Endodermal cell (in vitro differentiated cells): ENCODE data around the gene ASNS. TPM values are rescaled to one million over a fixed set of nuclear protein-coding genes. Genes with fewer than 3 reads are reported as not detected.
A peak's percentile ranks its signal among the peaks of the same experiment; 100 is the strongest.
"Not testable (repeated sequence)": the region's sequence is repeated elsewhere in the genome, so short reads cannot be mapped to it uniquely, and the experiment has no call there.

Source experiments
- DNase-seq: peaks from one replicate; pipeline ENCODE4 v3.0.0-alpha.2; 2017
- H3K27ac ChIP-seq: 2 replicates; pipeline ENCODE4 v1.5.1; 2013; ENCODE audit warnings: mild to moderate bottlenecking, low read depth, low read length, moderate library complexity
- H3K27me3 ChIP-seq: 2 replicates; pipeline ENCODE4 v1.6.1; 2013; ENCODE audit warnings: mild to moderate bottlenecking, low read length, moderate library complexity; ENCODE audit not compliant: insufficient read depth, control insufficient read depth, poor library complexity, severe bottlenecking
- H3K36me3 ChIP-seq: 2 replicates; pipeline ENCODE4 v1.7.0; 2013; ENCODE audit warnings: mild to moderate bottlenecking, low read length, moderate library complexity; ENCODE audit not compliant: control insufficient read depth, insufficient read depth
- H3K4me1 ChIP-seq: one replicate; pipeline ENCODE4 v1.7.0; 2013; ENCODE audit warnings: low read length; ENCODE audit not compliant: control insufficient read depth, insufficient read depth
- H3K4me3 ChIP-seq: 2 replicates; pipeline ENCODE4 v1.5.1; 2013; ENCODE audit warnings: mild to moderate bottlenecking, low read length, moderate library complexity
- H3K9ac ChIP-seq: 2 replicates; pipeline ENCODE4 v1.6.1; 2013; ENCODE audit warnings: mild to moderate bottlenecking, low read length, moderate library complexity; ENCODE audit not compliant: poor library complexity, severe bottlenecking; ENCODE audit errors: extremely low read depth
- H3K9me3 ChIP-seq: 2 replicates; pipeline ENCODE4 v1.6.1; 2013; ENCODE audit warnings: mild to moderate bottlenecking, low read length, moderate library complexity; ENCODE audit not compliant: control insufficient read depth
- H3K27ac Mint-ChIP-seq: 2 replicates; pipeline ENCODE4 v1.8.0; 2020; ENCODE audit warnings: mixed read lengths
- H3K27me3 Mint-ChIP-seq: 2 replicates; pipeline ENCODE4 v1.8.0; 2021; ENCODE audit warnings: mild to moderate bottlenecking, mixed read lengths; ENCODE audit not compliant: insufficient read depth
- H3K36me3 Mint-ChIP-seq: 2 replicates; pipeline ENCODE4 v1.8.0; 2020; ENCODE audit warnings: low read depth, mixed read lengths
- H3K4me1 Mint-ChIP-seq: 2 replicates; pipeline ENCODE4 v1.8.0; 2020; ENCODE audit warnings: mixed read lengths
- H3K4me3 Mint-ChIP-seq: 2 replicates; pipeline ENCODE4 v1.8.0; 2020; ENCODE audit warnings: mild to moderate bottlenecking, moderate library complexity, mixed read lengths
- H3K9me3 Mint-ChIP-seq: 2 replicates; pipeline ENCODE4 v1.8.0; 2020; ENCODE audit warnings: mild to moderate bottlenecking, mixed read lengths
- WGBS, 2 experiments: methylation state at CpG; one replicate each; pipeline versions ENCODE4 v1.1.5 to v1.1.7; 2013; ENCODE audit warnings: missing lambda C conversion rate in 2 of 2, mixed read lengths in 1 of 2; ENCODE audit not compliant: insufficient coverage in 1 of 2, insufficient read length in 1 of 2; 5-methylcytosine and 5-hydroxymethylcytosine counted together
- long read RNA-seq, 4 experiments: library from polyadenylated mRNA in 2 of 4; library from RNA in 1 of 4; library from capped mRNA in 1 of 4; stranded (forward) in 3 of 4; unstranded in 1 of 4; transcript quantifications; one replicate each; pipeline ENCODE4 v2.0.0, GENCODE V29; 2020 to 2021; ENCODE audit warnings: inconsistent platforms in 1 of 4
- polyA plus RNA-seq, 2 experiments: library from polyadenylated mRNA; stranded (reverse); fragments of 50-300 nt; gene quantifications; one replicate each; pipeline ENCODE4 v1.2.3, GENCODE V29; 2013
- total RNA-seq, 2 donors: library from RNA; stranded (reverse); fragmentation: NEBNext Ultra II Directional in 1 of 2; extraction: Animal tissue kit (Norgen Biotek cat#: 25700) in 1 of 2; gene quantifications; 2 replicates in 1 of 2; 3 replicates in 1 of 2; pipeline ENCODE4 v1.2.1, GENCODE V29; 2021
- TF ChIP-seq, protein P1 (sequence below): fragments of 200-600 bp; sonication (generic); conservative IDR thresholded peaks from 2 replicates; pipeline ENCODE4 v1.5.0; 2021; ENCODE audit warnings: antibody characterized with exemption, mild to moderate bottlenecking

Gene ASNS, protein sequence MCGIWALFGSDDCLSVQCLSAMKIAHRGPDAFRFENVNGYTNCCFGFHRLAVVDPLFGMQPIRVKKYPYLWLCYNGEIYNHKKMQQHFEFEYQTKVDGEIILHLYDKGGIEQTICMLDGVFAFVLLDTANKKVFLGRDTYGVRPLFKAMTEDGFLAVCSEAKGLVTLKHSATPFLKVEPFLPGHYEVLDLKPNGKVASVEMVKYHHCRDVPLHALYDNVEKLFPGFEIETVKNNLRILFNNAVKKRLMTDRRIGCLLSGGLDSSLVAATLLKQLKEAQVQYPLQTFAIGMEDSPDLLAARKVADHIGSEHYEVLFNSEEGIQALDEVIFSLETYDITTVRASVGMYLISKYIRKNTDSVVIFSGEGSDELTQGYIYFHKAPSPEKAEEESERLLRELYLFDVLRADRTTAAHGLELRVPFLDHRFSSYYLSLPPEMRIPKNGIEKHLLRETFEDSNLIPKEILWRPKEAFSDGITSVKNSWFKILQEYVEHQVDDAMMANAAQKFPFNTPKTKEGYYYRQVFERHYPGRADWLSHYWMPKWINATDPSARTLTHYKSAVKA
- total RNA-seq: 10 to 100 TPM; 23.5 to 34.4 TPM
- 115 TPM for polyA plus RNA-seq (2013, experiment 1 of 2)
- 57.6 TPM for polyA plus RNA-seq (2013, experiment 2 of 2)
- long read RNA-seq, experiment 1, partial matches to known transcripts: 0 of 4 reads
- long read RNA-seq, experiment 1, other reads (novel, unspliced or antisense): 0 of 4 reads
- long read RNA-seq, experiment 2, transcript ASNS-202 (13 exons, 1,994 nt): major isoform, 17 of 19 reads
- long read RNA-seq, experiment 2, partial matches to known transcripts: 1 of 19 reads
- long read RNA-seq, experiment 2, other reads (novel, unspliced or antisense): 0 of 19 reads
- long read RNA-seq, experiment 3, transcript ASNS-202 (13 exons, 1,994 nt): major isoform, 131 of 144 reads
- long read RNA-seq, experiment 3, partial matches to known transcripts: 2 of 144 reads
- long read RNA-seq, experiment 3, other reads (novel, unspliced or antisense): 4 of 144 reads
- long read RNA-seq, experiment 4, transcript ASNS-202 (13 exons, 1,994 nt): major isoform, 63 of 65 reads
- long read RNA-seq, experiment 4, partial matches to known transcripts: 1 of 65 reads
- long read RNA-seq, experiment 4, other reads (novel, unspliced or antisense): 0 of 65 reads

DNA sequence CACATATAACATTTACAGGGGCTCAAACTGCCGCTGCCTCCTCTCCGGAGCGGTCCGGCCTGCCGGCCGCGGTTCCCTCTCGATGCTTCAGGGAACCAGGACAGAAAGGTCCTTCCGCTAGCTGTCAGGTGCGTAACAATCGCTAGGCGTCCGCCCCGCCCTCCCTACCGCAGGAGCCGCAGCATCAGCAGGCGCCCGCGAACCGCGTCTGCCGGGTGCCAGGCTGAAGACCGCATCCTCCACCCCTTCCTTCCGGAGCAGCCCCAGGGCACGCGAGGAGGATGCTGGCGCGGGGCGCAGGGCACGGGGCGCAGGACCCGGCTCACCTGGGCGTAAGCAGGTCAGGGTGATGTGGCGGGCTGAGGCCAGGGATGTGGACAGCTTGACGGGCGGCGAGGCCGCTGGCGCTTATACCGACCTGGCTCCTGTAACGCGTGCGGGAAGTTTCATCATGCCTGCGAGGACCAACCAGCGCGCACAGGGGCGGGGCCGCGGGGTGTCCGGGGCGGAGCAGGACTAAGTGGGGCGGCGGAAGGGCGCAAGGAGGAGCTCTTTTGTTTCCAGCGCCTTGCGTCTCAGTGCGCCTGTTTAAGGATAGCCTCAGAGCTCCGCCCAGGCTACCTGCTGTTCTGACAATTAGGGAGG, at the start of gene ASNS:
Gene ASNS (minus strand): TSS at position 384 of the 645 bp plus-strand sequence. CDS start 3,252 bp downstream, outside the sequence.
- Histone ChIP-seq H3K36me3 (peaks cover 14% of the 10 kb centered on the region), H3K27me3 (no peaks in the 10 kb centered on the region), H3K4me1 (no peaks in the 10 kb centered on the region), H3K9ac (peak within 1 kb of the TSS; percentile 82), H3K27ac (peak within 1 kb of the TSS; percentile 93), H3K9me3 (no peaks in the 10 kb centered on the region), H3K4me3 (peak within 1 kb of the TSS; percentile 87)
- Mint-ChIP-seq H3K27me3 (peaks cover 28% of the 10 kb centered on the region), H3K4me3 (peak within 1 kb of the TSS; percentile 74), H3K27ac (peak within 1 kb of the TSS; percentile 75), H3K4me1 (peaks cover 12% of the 10 kb centered on the region), H3K36me3 (peaks cover 4% of the 10 kb centered on the region), H3K9me3 (peaks cover 2% of the 10 kb centered on the region)
- 0% methylated on average over 8 to 58 of the region's 58 CpGs for WGBS, 2 experiments
- peak; percentile 99 for DNase-seq
- TF ChIP-seq, protein P1, sequence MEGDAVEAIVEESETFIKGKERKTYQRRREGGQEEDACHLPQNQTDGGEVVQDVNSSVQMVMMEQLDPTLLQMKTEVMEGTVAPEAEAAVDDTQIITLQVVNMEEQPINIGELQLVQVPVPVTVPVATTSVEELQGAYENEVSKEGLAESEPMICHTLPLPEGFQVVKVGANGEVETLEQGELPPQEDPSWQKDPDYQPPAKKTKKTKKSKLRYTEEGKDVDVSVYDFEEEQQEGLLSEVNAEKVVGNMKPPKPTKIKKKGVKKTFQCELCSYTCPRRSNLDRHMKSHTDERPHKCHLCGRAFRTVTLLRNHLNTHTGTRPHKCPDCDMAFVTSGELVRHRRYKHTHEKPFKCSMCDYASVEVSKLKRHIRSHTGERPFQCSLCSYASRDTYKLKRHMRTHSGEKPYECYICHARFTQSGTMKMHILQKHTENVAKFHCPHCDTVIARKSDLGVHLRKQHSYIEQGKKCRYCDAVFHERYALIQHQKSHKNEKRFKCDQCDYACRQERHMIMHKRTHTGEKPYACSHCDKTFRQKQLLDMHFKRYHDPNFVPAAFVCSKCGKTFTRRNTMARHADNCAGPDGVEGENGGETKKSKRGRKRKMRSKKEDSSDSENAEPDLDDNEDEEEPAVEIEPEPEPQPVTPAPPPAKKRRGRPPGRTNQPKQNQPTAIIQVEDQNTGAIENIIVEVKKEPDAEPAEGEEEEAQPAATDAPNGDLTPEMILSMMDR: no peak

DNA sequence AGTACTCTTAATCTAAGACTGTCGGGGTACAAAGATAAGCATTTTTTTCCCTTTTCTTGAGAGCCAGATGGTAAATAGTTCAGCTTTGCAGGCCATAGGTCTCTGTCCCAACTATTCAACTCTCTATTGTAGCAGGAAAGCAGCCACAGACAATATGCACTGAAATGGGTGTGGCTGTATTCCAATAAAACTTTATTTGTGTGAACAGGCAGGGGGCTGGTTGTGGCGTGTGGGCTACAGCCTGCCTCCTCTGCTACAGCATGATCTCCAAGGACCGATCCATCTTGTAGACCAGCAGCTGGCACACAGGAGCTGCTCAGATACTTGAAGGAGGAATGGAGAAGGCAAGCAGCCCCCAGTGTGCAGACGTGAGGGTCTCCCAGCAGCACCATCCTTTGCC, 49.0 kb upstream of the ASNS start:
- not testable (repeated sequence) for H3K9ac ChIP-seq, H3K27me3 ChIP-seq, H3K36me3 Mint-ChIP-seq, H3K27ac Mint-ChIP-seq, H3K4me3 ChIP-seq, H3K36me3 ChIP-seq, H3K9me3 Mint-ChIP-seq, DNase-seq, H3K9me3 ChIP-seq, H3K4me1 Mint-ChIP-seq, H3K27me3 Mint-ChIP-seq, H3K4me3 Mint-ChIP-seq, H3K27ac ChIP-seq, H3K4me1 ChIP-seq
- WGBS, 2 experiments: 83 to 94% methylated on average over 1 to 2 of the region's 4 CpGs

DNA sequence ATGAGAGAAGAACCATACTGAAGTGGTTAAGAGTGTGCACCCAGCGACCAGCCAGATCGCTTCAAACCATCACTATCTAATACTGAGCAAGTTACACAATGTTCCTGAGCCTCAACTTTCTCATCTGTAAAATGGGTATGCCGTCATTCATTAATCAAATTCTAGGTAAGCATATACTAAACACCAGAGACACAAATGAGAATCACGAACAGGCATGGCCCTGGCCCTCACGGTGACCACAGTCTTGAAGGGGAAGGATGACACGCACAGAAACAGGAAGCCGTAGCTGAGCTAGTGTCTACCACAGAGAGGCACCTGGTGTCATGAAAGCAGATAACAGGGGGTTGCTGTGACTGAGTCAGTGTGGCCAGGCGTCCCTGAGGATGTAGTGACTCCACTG, 43.1 kb upstream of the ASNS start:
- H3K27ac Mint-ChIP-seq, H3K36me3 ChIP-seq, H3K36me3 Mint-ChIP-seq, H3K27me3 Mint-ChIP-seq, DNase-seq, H3K27ac ChIP-seq, H3K9me3 Mint-ChIP-seq, H3K4me3 ChIP-seq, H3K4me3 Mint-ChIP-seq, H3K4me1 Mint-ChIP-seq, H3K27me3 ChIP-seq, H3K4me1 ChIP-seq, H3K9ac ChIP-seq, H3K9me3 ChIP-seq: not testable (repeated sequence)
- WGBS, 2 experiments: 74 to 92% methylated on average over 3 of the region's 8 CpGs
